NT2/D1 (cell line): ENCODE data around the gene HYOU1.
"Not testable (repeated sequence)": the region's sequence is repeated elsewhere in the genome, so short reads cannot be mapped to it uniquely, and the experiment has no call there.

Experiments
- DNase-seq: peaks from one replicate; pipeline ENCODE4 v3.0.0-alpha.2; 2011; ENCODE audit warnings: low read depth, low spot score
- H3K27me3 ChIP-seq: 2 replicates; pipeline ENCODE4 v1.6.0; 2011; ENCODE audit warnings: mild to moderate bottlenecking; ENCODE audit not compliant: insufficient read length, insufficient read depth
- H3K36me3 ChIP-seq: 2 replicates; pipeline ENCODE4 v1.6.1; 2011; ENCODE audit warnings: mild to moderate bottlenecking, low read length, mixed read lengths; ENCODE audit not compliant: insufficient read depth, insufficient read length
- H3K4me1 ChIP-seq: 2 replicates; pipeline ENCODE4 v1.5.1; 2011; ENCODE audit not compliant: insufficient read depth, insufficient read length
- H3K4me3 ChIP-seq: 2 replicates; pipeline ENCODE4 v1.5.1; 2011; ENCODE audit warnings: low read depth; ENCODE audit not compliant: insufficient read length
- H3K9ac ChIP-seq: 2 replicates; pipeline ENCODE4 v1.6.0; 2011; ENCODE audit warnings: low read depth; ENCODE audit not compliant: insufficient read length
- H3K9me3 ChIP-seq: 2 replicates; pipeline ENCODE4 v1.5.1; 2011; ENCODE audit warnings: mild to moderate bottlenecking, low read length; ENCODE audit not compliant: insufficient read depth
- SUZ12 ChIP-seq: IDR thresholded peaks from 2 replicates; pipeline ENCODE4 v1.6.1; 2011; ENCODE audit not compliant: insufficient read length, insufficient read depth; ENCODE audit errors: extremely low read depth
- YY1 ChIP-seq: IDR thresholded peaks from 2 replicates; pipeline ENCODE4 v1.6.1; 2011; ENCODE audit not compliant: insufficient read length, insufficient read depth
- ZNF274 ChIP-seq: IDR thresholded peaks from 2 replicates; pipeline ENCODE4 v1.6.1; 2011; ENCODE audit warnings: mild to moderate bottlenecking, low read depth, low read length

HYOU1 gene

GRCh38 chr11:119081682-119082260, 24.8 kb upstream of the HYOU1 start:
- H3K4me3 ChIP-seq: no peak overlapping the region
- H3K27me3 ChIP-seq: no peaks in the 10 kb centered on the region
- H3K36me3 ChIP-seq: peaks cover 47% of the 10 kb centered on the region
- no peaks in the 10 kb centered on the region for H3K9me3 ChIP-seq
- H3K9ac ChIP-seq: no peak overlapping the region
- no peak for TF ChIP-seq ZNF274
- TF ChIP-seq SUZ12: no peak
- no peak for TF ChIP-seq YY1
- DNase-seq: no peak
- H3K4me1 ChIP-seq: no peaks in the 10 kb centered on the region

DNA sequence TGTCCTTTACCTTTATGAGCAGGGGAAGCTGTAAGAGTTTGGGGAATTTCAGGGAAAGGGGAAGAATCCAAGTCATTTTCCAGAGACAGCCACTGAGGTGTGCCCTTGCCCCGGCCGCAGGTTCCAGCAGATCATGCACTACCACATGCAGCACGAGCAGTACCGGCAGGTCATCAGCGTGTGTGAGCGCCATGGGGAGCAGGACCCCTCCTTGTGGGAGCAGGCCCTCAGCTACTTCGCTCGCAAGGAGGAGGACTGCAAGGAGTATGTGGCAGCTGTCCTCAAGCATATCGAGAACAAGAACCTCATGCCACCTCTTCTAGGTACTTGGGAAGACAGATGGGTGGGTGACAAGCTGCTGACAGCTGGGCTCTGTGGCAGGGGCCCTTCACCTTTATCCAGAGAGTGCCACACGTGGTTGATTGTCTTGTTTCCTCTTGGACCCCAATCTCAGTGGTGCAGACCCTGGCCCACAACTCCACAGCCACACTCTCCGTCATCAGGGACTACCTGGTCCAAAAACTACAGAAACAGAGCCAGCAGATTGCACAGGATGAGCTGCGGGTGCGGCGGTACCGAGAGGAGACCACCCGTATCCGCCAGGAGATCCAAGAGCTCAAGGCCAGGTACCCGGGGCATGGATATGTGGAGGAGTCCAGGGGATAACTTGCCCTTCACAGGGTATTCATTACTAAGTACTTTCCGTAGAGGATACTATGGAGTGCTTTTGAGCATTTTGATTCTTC, 21.8 kb upstream of the HYOU1 start:
- H3K27me3 ChIP-seq: no peaks in the 10 kb centered on the region
- no peak overlapping the region for H3K9ac ChIP-seq
- no peak for DNase-seq
- no peaks in the 10 kb centered on the region for H3K4me1 ChIP-seq
- H3K9me3 ChIP-seq: no peaks in the 10 kb centered on the region
- peaks cover 52% of the 10 kb centered on the region for H3K36me3 ChIP-seq
- no peak overlapping the region for H3K4me3 ChIP-seq
- TF ChIP-seq YY1: no peak
- no peak for TF ChIP-seq SUZ12
- TF ChIP-seq ZNF274: no peak

- DNase-seq: no peak
- H3K9ac ChIP-seq: no peak overlapping the region
- H3K36me3 ChIP-seq: peaks cover 62% of the 10 kb centered on the region
- H3K9me3 ChIP-seq: no peaks in the 10 kb centered on the region
- H3K27me3 ChIP-seq: no peaks in the 10 kb centered on the region
- no peaks in the 10 kb centered on the region for H3K4me1 ChIP-seq
- no peak overlapping the region for H3K4me3 ChIP-seq
- no peak for TF ChIP-seq YY1
- no peak for TF ChIP-seq SUZ12
- TF ChIP-seq ZNF274: no peak
These were observed 20.8 kb upstream of the HYOU1 start for GRCh38 chr11:119077839-119078238.

DNA sequence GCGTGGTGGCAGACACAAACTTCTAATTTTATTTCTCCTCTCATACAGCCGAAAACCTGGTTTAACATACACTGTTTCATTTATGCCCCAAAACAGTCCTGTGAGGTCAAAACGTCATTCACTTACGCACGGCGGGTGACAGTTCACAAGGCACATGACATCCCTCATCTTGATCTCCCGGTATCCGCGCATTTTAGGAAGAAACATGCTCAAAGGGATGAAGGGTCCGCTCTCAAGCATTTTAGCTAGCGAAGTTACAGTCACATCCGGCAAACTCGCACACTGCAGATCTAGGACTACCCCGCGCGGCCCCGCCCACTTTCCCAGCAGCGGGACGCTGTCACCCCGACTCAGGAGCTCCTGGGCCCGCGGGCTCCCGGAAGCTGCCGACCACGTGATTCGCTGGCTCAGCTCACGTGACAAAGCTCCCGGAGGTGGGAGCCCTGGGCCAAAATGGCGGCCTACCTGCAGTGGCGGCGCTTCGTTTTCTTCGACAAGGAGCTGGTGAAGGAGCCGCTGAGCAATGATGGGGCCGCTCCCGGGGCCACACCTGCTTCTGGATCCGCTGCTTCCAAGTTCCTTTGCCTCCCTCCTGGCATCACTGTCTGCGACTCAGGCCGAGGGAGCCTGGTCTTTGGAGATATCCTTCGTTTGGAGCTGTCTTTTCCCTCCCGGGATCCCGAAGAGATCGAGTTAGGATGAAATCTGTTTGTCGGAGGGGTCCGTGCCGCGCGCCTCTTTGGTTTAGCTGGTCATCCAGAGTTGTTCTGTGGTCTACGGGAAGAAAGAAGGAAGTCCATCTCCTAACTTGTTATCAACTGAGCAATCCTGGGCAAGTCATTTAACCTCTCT, 10.6 kb upstream of the HYOU1 start, which contains the start of gene VPS11:
TSS of gene VPS11 (plus strand) at position 448 of the 852 bp plus-strand sequence. CDS start at position 454, 6 bp downstream.
- Histone ChIP-seq H3K9me3 (no peaks in the 10 kb centered on the region), H3K27me3 (no peaks in the 10 kb centered on the region), H3K4me1 (no peaks in the 10 kb centered on the region), H3K9ac (peak within 1 kb of the TSS; percentile 83), H3K4me3 (peak within 1 kb of the TSS; percentile 86), H3K36me3 (peaks cover 25% of the 10 kb centered on the region)
- DNase-seq: peak; percentile 85
- TF ChIP-seq SUZ12 (no peak), YY1 (peak; percentile 84), ZNF274 (no peak)

DNA sequence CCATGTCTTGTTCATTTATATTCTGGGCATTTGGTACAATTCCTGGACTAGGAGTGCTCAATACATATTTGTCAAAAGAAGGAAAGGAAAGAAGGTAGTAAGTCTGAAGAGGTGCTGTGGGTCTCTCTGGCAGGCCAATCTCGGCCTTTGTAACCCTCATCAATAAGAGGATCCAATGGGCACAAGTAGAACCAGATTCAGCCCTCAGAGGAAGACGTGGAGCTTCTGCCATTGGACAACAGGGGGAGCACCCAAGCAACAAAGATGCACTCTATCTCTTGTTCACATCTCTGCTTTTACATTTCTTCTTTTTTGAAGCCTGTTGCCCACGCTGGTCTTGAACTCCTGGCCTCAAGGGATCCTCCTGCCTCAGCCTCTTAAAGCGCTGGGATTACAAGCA, 8.4 kb upstream of the HYOU1 start:
- DNase-seq: no peak

DNA sequence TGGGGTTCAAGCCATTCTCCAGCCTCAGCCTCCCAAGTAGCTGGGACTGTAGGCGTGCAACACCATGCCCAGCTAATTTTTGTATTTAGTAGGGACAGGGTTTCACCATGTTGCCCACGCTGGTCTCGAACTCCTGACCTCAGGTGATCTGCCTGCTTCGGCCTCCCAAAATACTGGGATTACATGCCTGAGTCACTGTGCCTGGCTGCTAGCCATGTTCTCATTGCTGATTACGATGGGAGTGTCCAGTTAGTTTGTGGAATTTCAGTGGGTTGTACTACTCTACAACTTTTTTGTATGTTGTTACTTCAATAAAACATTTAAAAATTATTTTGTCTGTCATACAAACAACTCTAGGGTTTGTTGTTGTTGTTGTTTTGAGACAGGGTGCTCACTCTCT, 5.8 kb upstream of the HYOU1 start:
- Histone ChIP-seq H3K4me1 (no peaks in the 10 kb centered on the region), H3K4me3 (no peak overlapping the region), H3K9ac (no peak overlapping the region), H3K9me3 (no peaks in the 10 kb centered on the region), H3K36me3 (no peaks in the 10 kb centered on the region), H3K27me3 (no peaks in the 10 kb centered on the region)
- TF ChIP-seq SUZ12: no peak
- TF ChIP-seq YY1: no peak
- DNase-seq: no peak

More for the DNA sequence above, 8.4 kb upstream of the HYOU1 start:
- Histone ChIP-seq H3K4me1 (no peaks in the 10 kb centered on the region), H3K9ac (no peak overlapping the region), H3K9me3 (no peaks in the 10 kb centered on the region), H3K27me3 (no peaks in the 10 kb centered on the region), H3K36me3 (peaks cover 12% of the 10 kb centered on the region), H3K4me3 (no peak overlapping the region)
- TF ChIP-seq ZNF274 (no peak), YY1 (no peak), SUZ12 (no peak)

GRCh38 chr11:119061256-119061655, 4.3 kb upstream of the HYOU1 start:
- Histone ChIP-seq H3K4me3 (no peak overlapping the region), H3K36me3 (no peaks in the 10 kb centered on the region), H3K4me1 (no peaks in the 10 kb centered on the region), H3K27me3 (no peaks in the 10 kb centered on the region), H3K9ac (no peak overlapping the region), H3K9me3 (no peaks in the 10 kb centered on the region)
- DNase-seq: no peak
- no peak for TF ChIP-seq ZNF274
- no peak for TF ChIP-seq YY1
- TF ChIP-seq SUZ12: no peak

DNA sequence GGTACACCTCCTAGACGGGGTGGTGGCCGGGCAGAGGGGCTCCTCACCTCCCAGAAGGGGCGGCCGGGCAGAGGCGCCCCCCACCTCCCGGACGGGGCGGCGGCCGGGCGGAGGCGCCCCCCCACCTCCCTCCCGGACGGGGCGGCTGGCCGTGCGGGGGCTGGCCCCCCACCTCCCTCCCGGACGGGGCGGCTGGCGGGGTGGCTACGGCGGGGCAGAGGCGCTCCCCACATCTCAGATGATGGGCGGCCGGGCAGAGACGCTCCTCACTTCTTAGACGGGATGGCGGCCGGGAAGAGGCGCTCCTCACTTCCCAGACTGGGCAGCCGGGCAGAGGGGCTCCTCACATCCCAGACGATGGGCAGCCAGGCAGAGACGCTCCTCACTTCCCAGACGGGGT, 2.1 kb upstream of the HYOU1 start:
- not testable (repeated sequence) for DNase-seq, H3K4me1 ChIP-seq, H3K27me3 ChIP-seq, H3K9me3 ChIP-seq, H3K9ac ChIP-seq, H3K4me3 ChIP-seq
- peaks cover 19% of the 10 kb centered on the region for H3K36me3 ChIP-seq
